ENCODE results near the gene IL17B. TPM values are rescaled to one million over a fixed set of nuclear protein-coding genes. Genes with fewer than 3 reads are reported as not detected.

IL17B gene
- total and polyA plus RNA-seq, 2 donors (not counting 3 experiments of a cell fraction or from before 2014, with no cell fraction given), result not detected

- ChIA-PET CTCF (interaction anchor here (0.7 to 1.3 kb wide), 6 partner anchors 9 to 243 kb away, joined by 3 to 5 read pairs (median 4); no protein-coding TSS in a partner anchor), POLR2A (interaction anchor here (1.5 kb wide), 1 partner anchor 189 kb away, joined by 3 read pairs; no protein-coding TSS in a partner anchor)
- Histone ChIP-seq H3K36me3 (ENCODE audit: control insufficient read depth in 2 of 2, extremely low read depth in 1 of 2, insufficient read depth in 2 of 2, low read length in 2 of 2) (no peaks in the 10 kb centered on the region), H3K4me2 (ENCODE audit: insufficient read depth, low read length) (no peak overlapping the region), H3K9me1 (replicated peaks; ENCODE audit: control insufficient read depth, extremely low read depth, insufficient read depth, low read length) (no peaks in the 10 kb centered on the region), H3K9me3 (replicated peaks; ENCODE audit: control insufficient read depth, insufficient read depth, low read length) (no peaks in the 10 kb centered on the region), H3K79me2 (ENCODE audit: control insufficient read depth, insufficient read depth, low read length) (no peaks in the 10 kb centered on the region), H3K4me1 (ENCODE audit: control insufficient read depth, extremely low read depth, insufficient read depth, low read length) (no peaks in the 10 kb centered on the region), H3K27ac (ENCODE audit: insufficient read depth, low read depth, low read length) (no peak overlapping the region), H3K9ac (replicated peaks; ENCODE audit: extremely low read depth, insufficient read depth, low read length) (no peak overlapping the region), H2AFZ (ENCODE audit: low read depth, low read length) (no peak overlapping the region), H3K27me3 (ENCODE audit: control insufficient read depth in 2 of 2, insufficient read depth in 2 of 2, low read length in 2 of 2) (no peaks in the 10 kb centered on the region), H4K20me1 (replicated peaks; ENCODE audit: control insufficient read depth, extremely low read depth, insufficient read depth, low read length) (no peaks in the 10 kb centered on the region), H3K4me3 (replicated peaks in 1 of 3; ENCODE audit: insufficient read depth in 1 of 3, low read depth in 1 of 3, low read length in 3 of 3) (no peak overlapping the region)
- no peak for TF ChIP-seq POLR2AphosphoS5 (IDR thresholded peaks at IDR 0.05; ENCODE audit: insufficient read depth, low read depth, low read length)
- no peak for TF ChIP-seq MYC (IDR thresholded peaks at IDR 0.05; ENCODE audit: low read depth, low read length)
- no peak for TF ChIP-seq POLR2A (IDR thresholded peaks at IDR 0.05; ENCODE audit: low read depth, low read length)
- no peak for TF ChIP-seq EZH2 (IDR thresholded peaks at IDR 0.05; ENCODE audit: borderline replicate concordance, low read depth, low read length, severe bottlenecking)
- TF ChIP-seq GATA2 (IDR thresholded peaks at IDR 0.05; ENCODE audit: insufficient read depth, insufficient read length, low read depth, low read length), result no peak
- no peak for TF ChIP-seq FOS (IDR thresholded peaks at IDR 0.05; ENCODE audit: borderline replicate concordance, insufficient read depth, low read length)
- no peak for TF ChIP-seq JUN (IDR thresholded peaks at IDR 0.05; ENCODE audit: borderline replicate concordance, insufficient read depth, insufficient read length, low read depth)
- TF ChIP-seq CTCF (IDR thresholded peaks at IDR 0.05; ENCODE audit: extremely low read depth in 1 of 2, insufficient read depth in 1 of 2, low read depth in 1 of 2, low read length in 2 of 2), result no peak
- TF ChIP-seq MAX (IDR thresholded peaks at IDR 0.05; ENCODE audit: insufficient read depth, insufficient read length), result no peak
- no peak for FAIRE-seq
- dilution Hi-C loops (cut with MboI; ENCODE audit: extremely low pct_ligation_motif_present, low sequenced_read_pairs) (no loop called here), intact Hi-C loops (cut with micrococcal nuclease) (no loop called here)
- no TSS peak for BruUV-seq (replicated peaks)
- no peak for DNase-seq (ENCODE audit: low read depth, low spot score)
Observed at GRCh38 chr5:149376104-149376503, 3.0 kb downstream of the IL17B start.

All from endothelial cell of umbilical vein (primary cell).